ENCODE results near the gene ZNF24.

GRCh38 chr18:35378574-35378896, 34.3 kb upstream of the ZNF24 start:
- TF ChIP-seq CTCF (IDR thresholded peaks at IDR 0.05; ENCODE audit: low read length) (no peak), EZH2 (optimal IDR thresholded peaks at IDR 0.05; ENCODE audit: low read depth, low read length) (no peak)

Measured in MM.1S (cell line).